GM18505 (cell line): Measurements from ENCODE around the gene FAM47E.

Experiments
- ATAC-seq: cut with Tn5 transposase; IDR thresholded peaks from one replicate; pipeline ENCODE4 v1.9.1; 2021; ENCODE audit not compliant: unreplicated experiment
- POLR2A ChIP-seq: IDR thresholded peaks from 4 replicates; pipeline ENCODE4 v1.6.1; 2011; ENCODE audit warnings: borderline replicate concordance; ENCODE audit not compliant: insufficient read depth, insufficient read length; ENCODE audit errors: extremely low read depth

FAM47E gene

DNA sequence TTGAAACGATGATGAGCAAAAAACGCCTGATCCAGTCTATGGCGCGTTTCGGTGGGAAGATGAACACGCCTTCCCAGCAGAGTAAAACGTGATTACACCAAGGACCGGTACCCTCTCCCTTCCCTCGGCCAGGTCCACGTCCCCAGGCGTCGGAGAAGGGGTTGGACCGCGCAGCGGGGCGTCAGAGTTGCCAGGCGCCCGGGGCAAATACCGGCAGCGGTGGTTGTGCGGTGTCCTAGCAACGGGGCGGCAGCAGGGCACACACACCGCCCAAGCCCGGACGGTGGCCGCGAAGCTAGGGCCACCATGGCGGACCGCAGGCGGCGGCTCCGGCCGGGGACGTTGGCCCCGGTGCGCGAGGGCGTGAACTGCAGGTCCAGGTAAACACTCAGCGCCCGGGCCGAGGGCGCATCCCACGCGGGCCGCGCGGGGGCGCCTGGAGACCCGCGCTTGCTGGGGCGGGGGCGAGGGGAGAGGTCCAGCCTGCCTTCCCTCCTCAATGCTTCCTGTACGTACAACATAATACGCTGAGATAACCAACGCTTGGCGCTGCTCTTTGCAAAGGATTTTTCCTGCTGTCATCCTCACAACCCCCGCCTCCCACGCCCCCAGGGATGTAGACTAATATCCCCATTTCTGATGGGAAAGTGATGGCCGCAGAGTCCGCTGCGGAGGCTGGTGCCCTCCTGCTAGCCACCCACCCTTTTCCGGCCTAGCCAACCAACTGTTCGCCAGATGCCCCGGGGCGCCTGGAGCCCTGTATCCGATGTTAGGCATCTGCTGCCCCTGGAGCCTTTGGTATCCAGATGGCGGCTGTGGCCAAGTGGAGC, at the start of gene FAM47E:
Gene FAM47E, plus strand, starts transcription at position 281 of the 830 bp plus-strand sequence. Its CDS starts 26 bp downstream, at position 307.
- ATAC-seq, result no peak
- TF ChIP-seq POLR2A, result no peak

GRCh38 chr4:76203541-76203940, 48.0 kb upstream of the FAM47E start:
- TF ChIP-seq POLR2A, result no peak
- ATAC-seq, result no peak

DNA sequence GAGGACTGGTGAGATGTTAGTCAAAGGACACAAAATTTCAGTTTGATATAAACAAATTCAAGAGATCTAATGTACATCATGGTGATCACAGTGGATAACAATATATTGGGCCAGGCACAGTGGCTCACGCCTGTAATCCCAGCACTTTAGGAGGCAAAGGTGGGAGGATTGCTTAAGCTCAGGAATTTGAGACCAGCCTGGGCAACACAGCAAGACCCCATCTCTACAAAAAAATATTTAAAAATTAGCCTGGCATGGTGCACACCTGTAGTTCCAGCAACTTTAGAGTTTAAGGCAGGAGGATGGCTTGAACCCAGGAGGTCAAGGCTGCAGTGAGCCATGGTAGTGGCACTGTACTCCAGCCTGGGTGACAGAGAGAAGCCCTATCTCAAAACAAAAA, 46.6 kb upstream of the FAM47E start:
- TF ChIP-seq POLR2A, result no peak

GRCh38 chr4:76205476-76205875, 46.0 kb upstream of the FAM47E start:
- ATAC-seq, result no peak
- TF ChIP-seq POLR2A, result no peak

More for the DNA sequence above, 46.6 kb upstream of the FAM47E start:
- no peak for ATAC-seq

DNA sequence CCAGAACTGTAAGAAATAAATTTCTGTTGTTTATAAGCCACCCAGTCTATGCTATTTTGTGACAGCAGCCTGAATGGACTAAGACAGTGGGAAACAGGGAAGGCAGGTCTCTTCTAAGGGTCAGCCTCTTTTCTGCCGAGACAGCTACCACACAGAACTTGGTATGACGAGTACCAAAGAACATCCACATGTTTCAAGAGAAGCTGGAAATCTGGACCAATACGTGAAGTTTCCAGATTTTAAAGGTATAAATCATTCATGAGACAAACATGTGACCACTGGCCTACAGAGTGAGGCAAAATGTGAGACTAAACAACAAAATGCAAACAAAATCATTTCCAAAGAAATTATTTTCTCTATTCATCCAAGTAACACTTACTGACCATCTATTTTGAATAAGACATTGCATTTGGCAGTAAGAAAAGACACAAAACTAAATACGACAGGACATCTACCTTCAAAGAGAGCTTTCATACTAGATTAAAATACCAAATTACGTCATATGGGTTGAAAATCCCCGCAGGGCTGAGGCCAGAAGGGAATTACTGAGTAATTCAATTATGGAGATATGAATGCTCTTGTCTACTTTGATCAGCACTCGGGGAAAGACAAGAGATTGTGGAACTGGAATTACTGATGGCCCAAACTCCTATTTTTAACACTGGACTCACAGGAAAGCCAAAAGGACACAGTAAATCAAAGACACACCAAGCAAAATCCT, 45.1 kb upstream of the FAM47E start:
- no peak for ATAC-seq
- TF ChIP-seq POLR2A, result no peak

DNA sequence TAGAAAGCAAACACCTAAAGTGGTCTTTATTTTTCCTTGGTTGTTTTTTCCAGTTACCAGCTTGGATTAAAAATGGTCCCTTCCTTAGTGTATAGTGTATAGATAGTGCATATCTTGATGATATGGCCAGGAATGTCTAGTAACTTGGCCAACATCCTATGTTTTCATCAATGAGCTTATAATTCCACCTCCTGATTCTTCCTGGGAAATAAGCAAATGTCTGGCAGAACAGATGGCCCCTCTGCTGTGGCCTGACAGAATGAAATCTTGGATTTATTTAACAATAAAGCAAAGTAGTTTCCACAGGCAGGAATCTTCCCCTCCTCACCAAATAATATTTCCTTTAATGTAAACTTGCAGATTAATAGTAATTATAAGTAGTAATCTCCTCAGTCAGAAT, 44.0 kb upstream of the FAM47E start:
- ATAC-seq, result no peak
- TF ChIP-seq POLR2A, result no peak

- no peak for TF ChIP-seq POLR2A
- no peak for ATAC-seq
Observed at GRCh38 chr4:76208005-76208765, 43.3 kb upstream of the FAM47E start.

GRCh38 chr4:76209881-76210280, 41.6 kb upstream of the FAM47E start:
- no peak for TF ChIP-seq POLR2A

GRCh38 chr4:76210452-76210851, 41.1 kb upstream of the FAM47E start:
- ATAC-seq, result no peak
- no peak for TF ChIP-seq POLR2A

More at GRCh38 chr4:76209881-76210280, 41.6 kb upstream of the FAM47E start:
- no peak for ATAC-seq

DNA sequence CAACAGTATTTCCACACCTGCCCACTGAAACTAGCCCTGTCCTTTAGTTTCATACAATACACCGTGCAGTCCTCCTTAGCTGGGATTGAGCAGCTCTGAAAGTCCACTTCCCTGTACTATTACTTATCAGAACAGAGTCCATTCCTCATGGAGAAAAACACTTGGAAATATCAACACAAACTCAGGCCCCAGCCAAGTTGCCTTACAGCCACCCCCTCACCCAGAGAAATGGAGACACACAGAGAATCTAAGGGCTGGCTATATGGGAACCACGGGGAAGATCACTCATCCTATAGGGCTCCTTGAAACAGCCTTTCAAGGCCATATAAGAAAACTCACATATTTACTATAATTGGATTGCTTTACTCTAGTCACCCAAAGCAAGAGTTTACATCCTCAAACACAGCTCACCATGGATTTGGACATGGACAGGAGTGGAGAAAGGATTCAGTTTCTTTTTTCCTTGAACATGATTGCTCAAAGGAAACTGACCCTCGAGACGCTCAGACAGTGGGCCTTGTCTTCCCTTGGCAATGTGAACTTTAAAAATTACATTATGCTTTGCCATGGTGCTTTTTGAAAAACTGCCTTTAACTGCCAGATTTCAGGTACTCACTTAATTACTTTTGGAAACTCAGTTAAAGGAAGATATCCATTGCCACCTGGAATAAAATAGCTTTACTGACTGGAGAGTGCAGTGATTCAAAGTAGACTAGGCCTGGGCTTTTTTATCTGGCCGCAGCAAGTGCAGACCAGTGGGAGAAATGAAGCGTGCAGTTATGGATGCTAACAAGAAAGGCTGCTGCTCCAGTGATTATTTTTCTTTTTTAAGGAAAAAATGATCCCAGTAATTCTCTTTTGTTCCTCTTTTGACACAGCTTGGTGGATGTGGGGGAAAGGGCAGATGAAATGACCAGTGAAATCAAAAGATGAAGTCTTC, 39.5 kb upstream of the FAM47E start:
- no peak for TF ChIP-seq POLR2A
- no peak for ATAC-seq

DNA sequence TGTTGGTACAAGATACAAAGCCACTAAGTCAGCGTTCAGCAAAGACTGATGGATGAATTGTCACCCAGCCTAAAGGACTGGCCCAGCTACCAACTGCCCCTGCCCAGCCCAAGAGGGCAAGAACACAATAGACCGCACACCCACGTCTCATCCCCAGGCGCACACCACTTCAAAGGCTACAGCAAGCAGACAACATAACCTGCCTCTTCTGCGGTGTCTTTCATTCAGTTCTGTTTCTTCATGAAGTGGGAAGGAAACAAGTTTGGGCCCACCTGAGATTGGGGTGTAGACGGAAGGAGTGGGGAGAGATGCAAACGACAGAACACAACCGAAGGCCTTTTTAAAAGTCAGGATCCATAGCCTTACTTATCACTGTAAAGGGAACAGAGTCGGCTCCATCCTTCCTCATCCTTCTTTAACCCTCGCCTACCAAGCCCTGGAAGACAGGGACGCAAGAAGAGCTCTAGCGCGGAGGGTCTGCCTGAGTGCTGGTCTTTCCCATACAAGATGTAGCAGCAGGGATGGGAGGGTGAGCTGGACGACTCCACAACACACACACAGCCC, 38.6 kb upstream of the FAM47E start:
- no peak for TF ChIP-seq POLR2A
- ATAC-seq, result no peak
